ENCODE results near the gene DEFB115. TPM values are rescaled to one million over a fixed set of nuclear protein-coding genes. Genes with fewer than 3 reads are reported as not detected.

Gene DEFB115
- total RNA-seq (2013), result not detected
- not detected for polyA plus RNA-seq
- polyA minus RNA-seq, result not detected in 2 replicates
- 0 to 0.12 (median 0) reads per million in 11 experiments for total RNA-seq

GRCh38 chr20:31257364-31257763 is at the start of gene DEFB115:
Gene DEFB115, plus strand, starts transcription at chr20:31257664. Its CDS starts 0 bp downstream, at chr20:31257664.
- no peak within 1 kb of the TSS for H3K4me3 ChIP-seq (replicated peaks in 1 of 3; ENCODE audit: low read depth in 2 of 3, low read length in 3 of 3)
- no peaks in the 10 kb centered on the region for H3K27me3 ChIP-seq (ENCODE audit: control insufficient read depth in 2 of 2, insufficient read depth in 2 of 2, low read length in 2 of 2)
- intact Hi-C loops (cut with micrococcal nuclease), result no loop called here
- no peak within 1 kb of the TSS for H2AFZ ChIP-seq (ENCODE audit: insufficient read depth, low read depth, low read length, poor library complexity, severe bottlenecking)
- no peak within 1 kb of the TSS for H3K4me3 Mint-ChIP-seq
- no peak for DNase-seq
- H3K27ac Mint-ChIP-seq, result peak within 1 kb of the TSS in 1 of 7 donors; percentile 54
- no peaks in the 10 kb centered on the region for H3K4me1 Mint-ChIP-seq
- no peak within 1 kb of the TSS for H3K27ac ChIP-seq (ENCODE audit: low read depth in 1 of 2, low read length in 2 of 2)
- no peaks in the 10 kb centered on the region for H4K20me1 ChIP-seq (ENCODE audit: insufficient read depth, low read length)
- TF ChIP-seq CTCF (IDR thresholded peaks at IDR 0.05), result no peak
- peaks cover 0 to 4% (median 0%) of the 10 kb centered on the region in 7 donors for H3K9me3 Mint-ChIP-seq
- no peaks in the 10 kb centered on the region for H3K36me3 Mint-ChIP-seq
- no peaks in the 10 kb centered on the region for H3K4me1 ChIP-seq (ENCODE audit: control insufficient read depth in 1 of 2, insufficient read depth in 2 of 2, low read length in 2 of 2)
- H3K9me3 ChIP-seq (replicated peaks in 1 of 2; ENCODE audit: control insufficient read depth in 1 of 2, insufficient read depth in 1 of 2, low read length in 2 of 2), result no peaks in the 10 kb centered on the region
- 80% methylated on average over 1 of the region's 2 CpGs for WGBS (ENCODE audit: insufficient coverage)
- H3K27me3 Mint-ChIP-seq (ENCODE audit: low read depth in 3 of 3), result no peaks in the 10 kb centered on the region
- H3K36me3 ChIP-seq (replicated peaks in 1 of 2; ENCODE audit: control insufficient read depth in 1 of 2, insufficient read depth in 2 of 2, low read length in 2 of 2), result no peaks in the 10 kb centered on the region
- no peaks in the 10 kb centered on the region for H3K79me2 ChIP-seq (ENCODE audit: insufficient read depth, low read length)
- H3K4me2 ChIP-seq (replicated peaks; ENCODE audit: extremely low read depth, low read length, poor library complexity, severe bottlenecking), result no peak within 1 kb of the TSS
- H3K9ac ChIP-seq (ENCODE audit: insufficient read depth, low read length, poor library complexity, severe bottlenecking), result no peak within 1 kb of the TSS

DNA sequence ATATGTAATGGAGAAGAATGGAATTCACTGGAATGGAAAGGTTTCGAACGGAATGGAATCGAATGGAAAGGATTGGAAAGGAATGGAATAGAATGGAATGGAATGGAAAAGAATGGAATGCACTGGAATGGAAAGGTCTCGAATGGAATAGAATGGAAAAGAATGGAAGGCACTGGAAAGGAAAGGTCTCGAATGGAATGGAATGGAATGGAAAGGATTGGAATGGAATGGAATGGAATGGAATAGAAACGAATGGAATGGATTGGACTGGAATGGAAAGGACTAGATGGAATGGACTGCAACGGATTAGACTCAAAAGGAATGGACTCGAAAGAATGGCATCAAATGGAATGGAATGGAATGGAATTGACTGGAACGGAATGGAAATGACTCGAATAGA is 20.5 kb upstream of the DEFB115 start:
- Histone ChIP-seq H3K4me3 (replicated peaks in 1 of 3; ENCODE audit: low read depth in 2 of 3, low read length in 3 of 3) (peak overlapping the region in 1 of 3 experiments; percentile 7), H2AFZ (ENCODE audit: insufficient read depth, low read depth, low read length, poor library complexity, severe bottlenecking) (no peak overlapping the region), H3K27ac (ENCODE audit: low read depth in 1 of 2, low read length in 2 of 2) (no peak overlapping the region), H3K79me2 (ENCODE audit: insufficient read depth, low read length) (no peaks in the 10 kb centered on the region), H3K4me1 (ENCODE audit: control insufficient read depth in 1 of 2, insufficient read depth in 2 of 2, low read length in 2 of 2) (no peaks in the 10 kb centered on the region), H4K20me1 (ENCODE audit: insufficient read depth, low read length) (no peaks in the 10 kb centered on the region), H3K9ac (ENCODE audit: insufficient read depth, low read length, poor library complexity, severe bottlenecking) (no peak overlapping the region), H3K27me3 (ENCODE audit: control insufficient read depth in 2 of 2, insufficient read depth in 2 of 2, low read length in 2 of 2) (no peaks in the 10 kb centered on the region), H3K36me3 (replicated peaks in 1 of 2; ENCODE audit: control insufficient read depth in 1 of 2, insufficient read depth in 2 of 2, low read length in 2 of 2) (no peaks in the 10 kb centered on the region), H3K4me2 (replicated peaks; ENCODE audit: extremely low read depth, low read length, poor library complexity, severe bottlenecking) (no peak overlapping the region), H3K9me3 (replicated peaks in 1 of 2; ENCODE audit: control insufficient read depth in 1 of 2, insufficient read depth in 1 of 2, low read length in 2 of 2) (peaks cover 93 to 100% of the 10 kb centered on the region in 2 donors)
- no peak for TF ChIP-seq CTCF (IDR thresholded peaks at IDR 0.05)
- WGBS (ENCODE audit: insufficient coverage), result 77% methylated on average over 10 of the region's 10 CpGs
- H3K36me3 Mint-ChIP-seq, result no peaks in the 10 kb centered on the region
- no peaks in the 10 kb centered on the region for H3K4me1 Mint-ChIP-seq
- H3K27ac Mint-ChIP-seq, result no peak overlapping the region
- intact Hi-C loops (cut with micrococcal nuclease), result no loop called here
- no peak for DNase-seq
- H3K27me3 Mint-ChIP-seq (ENCODE audit: low read depth in 3 of 3), result no peaks in the 10 kb centered on the region
- no peaks in the 10 kb centered on the region for H3K9me3 Mint-ChIP-seq
- H3K4me3 Mint-ChIP-seq, result no peak overlapping the region

Measured in CD14-positive monocyte (primary cell).